CD1c-positive myeloid dendritic cell (primary cell): ENCODE measurements around the gene KRTAP27-1.

ENCODE experiments used
- DNase-seq: peaks from one replicate; pipeline ENCODE4 v3.0.0-alpha.2; 2016; ENCODE audit errors: extremely low spot score

The KRTAP27-1 gene, protein sequence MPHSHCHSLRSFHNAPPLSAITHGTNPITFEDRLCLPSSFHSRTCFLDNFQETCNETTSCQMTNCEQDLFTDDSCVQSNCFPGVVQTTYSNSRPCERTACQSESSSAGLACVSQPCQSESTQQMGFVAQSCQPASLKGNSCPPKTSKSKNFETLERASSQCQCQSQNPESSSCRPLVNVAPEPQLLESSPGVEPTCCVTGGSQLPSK

GRCh38 chr21:30337276-30337744 is at the start of gene KRTAP27-1:
KRTAP27-1 (minus strand) TSS chr21:30337694; CDS start chr21:30337668, 26 bp downstream.
- no peak for DNase-seq

DNA sequence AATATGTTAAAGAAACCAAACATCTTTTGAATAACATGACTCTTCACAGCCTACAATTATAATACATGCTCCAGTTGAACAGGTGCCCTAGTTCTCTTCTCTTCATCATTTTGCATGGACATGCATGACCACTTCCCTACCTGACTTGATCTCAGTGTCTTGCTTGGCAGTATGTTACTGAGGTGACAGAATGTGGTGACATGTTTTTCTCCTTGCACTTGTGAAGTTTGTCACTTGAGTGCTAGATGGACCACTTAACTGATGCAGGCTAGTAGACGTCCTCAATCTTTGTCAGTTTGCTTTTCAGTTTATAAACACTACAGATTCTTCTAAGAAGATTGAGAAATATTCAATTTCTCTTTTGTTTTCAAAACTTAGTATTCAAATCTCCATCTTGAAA is 44.7 kb upstream of the KRTAP27-1 start:
- DNase-seq, result no peak

DNA sequence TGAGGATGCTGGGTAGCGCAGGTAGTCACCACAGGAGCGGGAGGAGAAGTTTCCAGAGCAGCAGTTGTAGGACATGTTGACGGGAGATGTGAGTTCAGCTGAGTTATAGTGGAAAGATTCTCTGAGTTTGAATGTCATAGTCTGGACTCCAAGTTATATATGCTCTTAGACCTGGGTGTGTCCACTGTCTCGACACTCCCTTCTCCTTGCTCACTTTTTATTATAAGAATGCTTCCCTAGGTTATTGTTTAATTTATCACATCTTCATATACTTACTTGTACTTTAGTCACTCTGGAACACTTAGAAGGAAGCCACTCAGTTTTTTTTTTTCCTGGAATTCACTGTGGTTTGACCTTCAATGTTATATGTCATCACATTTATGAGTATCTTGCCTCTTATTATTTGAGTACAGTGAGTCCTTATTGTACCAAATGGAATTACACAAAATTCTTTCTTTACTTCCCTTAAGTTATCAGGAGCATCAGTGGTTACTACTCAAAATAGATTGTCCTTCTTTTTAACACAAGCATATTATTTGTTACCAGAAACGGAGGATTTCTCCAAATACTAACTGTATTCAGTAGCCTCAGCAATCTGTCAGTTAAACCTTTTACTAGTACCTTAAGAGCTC is 34.8 kb upstream of the KRTAP27-1 start, which contains the start of gene KRTAP13-2:
Gene KRTAP13-2, minus strand, starts transcription at position 133 of the 632 bp plus-strand sequence. Its CDS starts 58 bp downstream, at position 75.
- DNase-seq, result no peak

DNA sequence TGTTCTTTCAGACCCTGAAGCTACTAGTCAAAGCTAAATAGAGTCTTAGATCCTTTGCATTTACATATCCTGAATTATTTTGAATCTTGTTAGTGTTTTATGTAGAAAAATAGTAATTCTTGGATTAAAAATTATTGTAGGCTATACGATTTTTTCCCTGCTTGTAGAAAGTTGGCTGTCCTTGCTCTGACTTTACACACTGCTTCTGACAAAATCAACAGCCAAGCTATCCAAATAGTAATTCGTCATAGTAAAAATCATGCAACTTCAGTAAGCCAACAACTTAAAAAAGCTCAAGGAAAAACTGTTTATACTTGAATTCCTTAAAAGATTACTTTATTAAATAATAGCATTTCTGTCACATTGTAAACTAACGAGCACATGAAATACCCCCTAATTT is 18.4 kb upstream of the KRTAP27-1 start:
- no peak for DNase-seq

DNA sequence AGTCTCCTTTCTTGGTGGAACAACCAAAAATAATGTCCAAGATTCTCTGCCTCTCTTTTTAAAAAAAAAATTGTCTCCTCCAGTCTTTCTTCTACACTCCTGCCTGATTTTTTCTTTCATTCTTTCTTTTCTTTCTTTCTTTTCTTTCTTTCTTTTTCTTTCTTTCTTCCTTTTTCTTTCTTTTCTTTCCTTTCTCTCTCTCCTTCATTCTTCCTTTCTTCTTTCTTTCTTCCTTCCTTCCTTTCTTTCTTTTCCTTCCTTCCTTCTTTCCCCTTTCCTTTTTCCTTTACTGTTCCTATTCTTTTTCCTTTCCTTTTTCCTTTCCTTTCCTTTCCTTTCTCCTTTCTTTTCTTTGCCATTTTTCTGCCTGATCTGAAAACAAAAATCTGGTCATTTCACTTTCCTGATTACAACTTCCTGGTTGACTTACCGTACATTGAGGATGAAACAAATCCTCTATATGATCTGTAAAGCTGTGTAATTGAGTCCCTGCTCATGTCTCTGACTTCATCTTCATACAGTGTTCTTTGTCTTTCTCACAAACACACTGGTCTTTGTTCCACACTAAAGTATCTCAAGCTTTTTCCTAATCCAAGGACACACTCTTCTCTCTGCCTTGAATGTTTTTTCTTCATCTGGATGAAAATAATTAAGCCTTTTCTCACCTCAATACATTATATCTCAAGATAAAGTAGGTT is 17.0 kb upstream of the KRTAP27-1 start:
- DNase-seq, result no peak

DNA sequence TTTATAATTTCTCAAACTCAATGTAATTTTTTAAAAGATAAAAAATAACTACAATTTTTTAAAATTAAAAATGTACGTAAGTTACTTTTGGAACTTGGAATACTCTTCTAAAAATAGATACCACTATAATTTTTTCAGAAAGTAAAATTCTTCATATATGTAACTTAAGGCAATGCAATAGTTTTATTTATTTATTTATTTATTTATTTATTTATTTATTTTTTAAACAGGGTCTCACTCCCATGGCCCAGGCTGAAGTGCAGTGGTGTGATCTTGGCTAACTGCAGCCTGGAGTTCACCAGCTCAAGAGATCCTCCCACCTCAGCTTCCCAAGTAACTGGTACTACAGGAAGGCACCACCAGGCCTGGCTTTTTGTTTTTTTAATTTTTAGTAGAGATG is 14.0 kb upstream of the KRTAP27-1 start:
- DNase-seq, result no peak

GRCh38 chr21:30349572-30349971 is 12.1 kb upstream of the KRTAP27-1 start:
- no peak for DNase-seq

GRCh38 chr21:30348506-30348905 is 11.0 kb upstream of the KRTAP27-1 start, which contains the start of gene KRTAP23-1:
KRTAP23-1 (minus strand) TSS chr21:30348606; CDS start chr21:30348606, 0 bp downstream.
- no peak for DNase-seq

DNA sequence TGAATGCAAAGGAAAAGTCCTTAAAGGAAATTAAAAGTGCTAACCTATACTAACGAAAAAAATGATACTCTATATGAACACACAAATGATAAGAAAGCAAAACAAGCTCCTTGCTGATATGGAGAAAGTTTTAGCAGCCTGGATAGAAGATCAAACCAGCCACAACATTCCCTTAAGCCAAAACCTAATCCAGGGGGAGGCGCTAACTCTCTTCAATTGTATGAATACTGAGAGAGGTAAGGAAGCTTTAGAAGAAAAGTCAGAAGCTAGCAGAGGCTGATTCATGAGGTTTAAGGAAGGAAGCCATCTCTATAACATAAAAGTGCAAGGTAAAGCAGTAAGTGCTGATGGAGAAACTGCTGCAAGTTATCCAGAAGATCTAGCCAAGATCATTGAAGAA is 7.5 kb upstream of the KRTAP27-1 start:
- DNase-seq, result no peak

GRCh38 chr21:30340714-30341573 is 3.5 kb upstream of the KRTAP27-1 start:
- peak; percentile 24 for DNase-seq

DNA sequence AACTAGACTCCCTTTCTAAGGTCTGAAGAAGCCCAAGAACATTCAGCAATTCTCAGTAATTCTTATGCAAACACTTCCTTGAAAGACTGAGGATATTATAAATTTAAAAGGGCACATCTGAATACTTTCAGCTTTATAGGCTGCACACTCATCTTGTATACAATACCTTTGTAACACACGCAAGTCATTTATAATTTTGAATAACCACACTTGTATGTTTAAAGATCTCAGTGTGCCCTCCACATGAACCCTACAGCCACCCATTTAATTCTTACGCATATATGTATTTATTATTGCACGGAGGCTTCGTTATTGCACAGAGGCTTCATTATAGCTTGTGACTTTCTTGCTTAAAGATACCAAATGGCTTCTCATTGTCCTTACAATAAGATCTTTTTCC is 1.2 kb upstream of the KRTAP27-1 start:
- DNase-seq, result no peak

DNA sequence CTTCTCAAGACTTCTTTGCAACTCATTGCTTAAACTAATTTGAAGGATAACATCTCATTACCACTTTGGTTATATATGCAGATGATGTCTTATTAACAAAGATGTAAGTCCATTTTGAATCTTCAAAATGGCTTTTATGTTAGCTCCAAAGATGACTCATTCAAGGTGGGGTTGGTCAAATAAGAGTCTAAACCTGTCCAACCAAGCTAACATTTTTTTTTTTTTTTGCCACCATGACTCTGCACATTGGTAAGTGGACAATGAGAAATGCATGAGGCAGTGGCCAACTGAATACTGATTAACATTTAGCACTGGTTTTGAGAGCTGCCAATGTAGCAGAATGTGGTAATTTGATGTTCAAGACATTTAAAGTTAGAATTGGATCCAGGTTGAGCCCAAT is 278 bp upstream of the KRTAP27-1 start:
- DNase-seq, result no peak

- no peak for DNase-seq
Measured at GRCh38 chr21:30336596-30336995, 898 bp downstream of the KRTAP27-1 start.

DNA sequence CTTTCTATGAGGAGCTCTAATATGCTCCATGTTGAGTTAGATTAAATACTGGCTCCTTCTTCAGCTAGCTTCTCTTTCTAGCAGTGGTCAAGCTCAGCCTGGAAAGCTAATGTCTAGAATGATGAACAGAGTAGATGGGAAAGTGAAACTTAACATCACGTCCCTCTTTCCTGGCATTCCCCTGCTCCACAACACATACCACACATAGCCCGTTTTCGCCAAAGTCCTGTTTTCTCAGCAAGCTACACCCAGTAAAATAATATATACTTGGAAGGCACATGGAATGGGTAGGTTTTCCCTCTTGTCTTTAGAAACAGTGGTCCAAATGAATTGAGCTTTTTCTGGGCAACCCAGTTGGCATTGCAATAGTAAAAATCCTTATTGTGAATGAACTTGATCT is 3.8 kb downstream of the KRTAP27-1 start:
- no peak for DNase-seq

GRCh38 chr21:30332681-30333080 is 4.8 kb downstream of the KRTAP27-1 start:
- no peak for DNase-seq

DNA sequence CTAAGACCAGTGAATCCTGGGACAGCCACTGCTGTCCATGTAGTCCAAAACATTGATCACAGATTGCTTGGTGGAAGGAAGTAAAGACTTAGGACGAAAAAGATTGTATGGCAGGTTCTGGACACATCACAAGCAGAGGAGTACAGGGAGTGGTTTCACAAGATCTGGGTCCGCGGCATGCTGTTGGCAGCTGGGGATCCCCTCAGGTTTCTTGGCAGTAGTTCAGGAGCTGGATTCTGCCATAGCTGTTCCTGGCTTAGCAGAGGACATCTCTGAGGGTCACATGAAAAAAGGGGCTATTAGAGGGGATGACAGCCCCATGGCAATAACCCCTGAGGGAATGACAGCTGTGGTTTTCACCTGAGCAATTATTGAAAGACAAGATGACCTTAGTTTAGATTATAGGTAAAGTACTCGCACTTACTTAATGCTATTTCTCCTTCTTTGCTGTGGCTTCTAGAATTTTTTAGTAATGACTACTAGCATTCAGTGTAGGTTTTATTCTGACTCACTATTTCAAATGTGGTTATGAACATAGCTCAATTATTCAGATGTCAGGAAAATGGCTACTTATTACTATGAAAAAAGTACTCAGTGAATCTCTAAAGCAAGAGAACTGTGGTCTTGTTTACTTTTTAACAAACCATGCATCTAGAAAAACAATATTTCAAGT is 8.2 kb downstream of the KRTAP27-1 start:
- DNase-seq, result no peak

DNA sequence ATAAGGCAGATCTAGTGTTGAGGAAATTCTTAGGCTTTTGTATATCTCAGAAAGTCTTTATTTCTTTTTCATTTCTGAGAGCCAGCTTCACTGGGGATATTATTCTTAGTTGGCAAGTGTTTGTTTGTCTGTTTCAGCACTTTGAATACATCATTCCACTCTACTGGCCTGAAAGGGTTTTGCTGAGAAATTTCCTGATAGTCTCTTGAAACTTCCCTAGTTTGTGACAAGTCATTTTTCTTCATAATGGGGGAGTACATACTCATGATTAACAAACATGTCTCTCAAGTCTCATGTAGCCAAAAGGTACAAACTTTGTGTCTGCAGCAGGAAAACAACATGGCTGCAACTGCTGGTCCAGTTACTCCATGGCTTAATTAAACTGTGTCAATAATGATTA is 11.1 kb downstream of the KRTAP27-1 start:
- no peak for DNase-seq

DNA sequence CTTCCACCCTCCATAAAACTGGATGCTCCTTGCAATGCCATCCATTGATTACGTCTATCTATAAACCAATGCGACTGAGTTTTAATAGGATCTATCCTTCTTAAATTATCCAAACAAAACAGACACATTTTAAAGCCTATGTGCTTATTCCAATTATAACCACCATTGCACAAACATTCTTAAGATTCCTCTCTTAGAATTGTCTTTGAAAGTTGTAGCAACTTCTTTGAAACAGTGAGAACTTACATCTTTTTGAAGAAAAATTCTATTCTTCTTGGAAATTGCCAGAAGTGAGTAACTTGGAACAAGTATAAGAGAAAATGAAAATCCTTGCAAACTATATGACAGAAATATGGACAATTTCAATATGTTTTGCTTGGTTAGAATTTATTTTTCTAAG is 17.3 kb downstream of the KRTAP27-1 start, which contains the start of gene KRTAP26-1:
Gene KRTAP26-1, minus strand, starts transcription at position 101 of the 400 bp plus-strand sequence. CDS start 280 bp downstream, outside the sequence.
- DNase-seq, result no peak

GRCh38 chr21:30315701-30316100 is 21.8 kb downstream of the KRTAP27-1 start:
- no peak for DNase-seq

GRCh38 chr21:30306884-30307283 is 30.6 kb downstream of the KRTAP27-1 start:
- no peak for DNase-seq

GRCh38 chr21:30305136-30305535 is 32.4 kb downstream of the KRTAP27-1 start:
- no peak for DNase-seq
